ENCODE results near the gene KIAA0040. TPM values are rescaled to one million over a fixed set of nuclear protein-coding genes. Genes with fewer than 3 reads are reported as not detected.

KIAA0040 gene
- 4.0 and 7.2 TPM in 2 replicates for total RNA-seq

GRCh38 chr1:175192630-175193526 lies at the start of gene KIAA0040:
TSS of gene KIAA0040 (minus strand) at chr1:175192776. CDS start at chr1:175161013, 31,763 bp downstream.

Other genes starting within 250 kb of the KIAA0040 start
- gene CACYBP, start 192.8 kb downstream of the KIAA0040 start, total RNA-seq = 81.2 and 291 TPM in 2 replicates
- gene MRPS14, start 169.4 kb downstream of the KIAA0040 start, total RNA-seq = 15.2 and 21.3 TPM in 2 replicates
- gene TNN, start 124.9 kb downstream of the KIAA0040 start, total RNA-seq = not detected in 2 replicates